Activated naive CD8-positive, alpha-beta T cell treated with anti-CD3 and anti-CD28 coated beads, Interleukin-2, amount 50 U/mL, for 24 hours (primary cell): Measurements from ENCODE around the gene CALML3.

Experiments
- ATAC-seq: fragments of 150-1000 bp; cut with Tn5 transposase; one replicate; pipeline ENCODE4 v1.10.0; 2021
- DNase-seq: peaks from one replicate; pipeline ENCODE4 v3.0.0; 2021
- H3K27ac Mint-ChIP-seq: one replicate; pipeline ENCODE4 v1.8.0; 2021; ENCODE audit warnings: mild to moderate bottlenecking, mixed read lengths
- H3K27me3 Mint-ChIP-seq: one replicate; pipeline ENCODE4 v1.8.0; 2021; ENCODE audit warnings: mixed read lengths
- H3K36me3 Mint-ChIP-seq: one replicate; pipeline ENCODE4 v1.8.0; 2021; ENCODE audit warnings: low read depth, mixed read lengths
- H3K4me1 Mint-ChIP-seq: one replicate; pipeline ENCODE4 v1.8.0; 2021; ENCODE audit warnings: mixed read lengths
- H3K4me3 Mint-ChIP-seq: one replicate; pipeline ENCODE4 v1.8.0; 2021; ENCODE audit warnings: mild to moderate bottlenecking, moderate library complexity, mixed read lengths
- H3K9me3 Mint-ChIP-seq: one replicate; pipeline ENCODE4 v1.8.0; 2021; ENCODE audit warnings: mixed read lengths

CALML3 gene

GRCh38 chr10:5497948-5498730 is 26.6 kb upstream of the CALML3 start:
- Mint-ChIP-seq H3K27ac (no peak overlapping the region), H3K27me3 (peaks cover 5% of the 10 kb centered on the region), H3K9me3 (no peaks in the 10 kb centered on the region), H3K4me1 (no peaks in the 10 kb centered on the region), H3K36me3 (no peaks in the 10 kb centered on the region), H3K4me3 (no peak overlapping the region)
- DNase-seq = no peak
- no peak for ATAC-seq

- no peaks in the 10 kb centered on the region for H3K9me3 Mint-ChIP-seq
- ATAC-seq = no peak
- H3K27me3 Mint-ChIP-seq = peaks cover 10% of the 10 kb centered on the region
- DNase-seq = no peak
- H3K4me3 Mint-ChIP-seq = no peak overlapping the region
- H3K36me3 Mint-ChIP-seq = no peaks in the 10 kb centered on the region
- no peak overlapping the region for H3K27ac Mint-ChIP-seq
- no peaks in the 10 kb centered on the region for H3K4me1 Mint-ChIP-seq
Measured at GRCh38 chr10:5498791-5499492, 25.8 kb upstream of the CALML3 start.

- Mint-ChIP-seq H3K36me3 (no peaks in the 10 kb centered on the region), H3K9me3 (no peaks in the 10 kb centered on the region), H3K4me3 (no peak within 1 kb of the TSS), H3K27ac (no peak within 1 kb of the TSS), H3K4me1 (no peaks in the 10 kb centered on the region), H3K27me3 (peaks cover 11% of the 10 kb centered on the region)
- DNase-seq (no peak), ATAC-seq (no peak)
Measured at GRCh38 chr10:5499493-5500140, 25.1 kb upstream of the CALML3 start, which contains the start of gene CALML5. CALML5 (minus strand) TSS chr10:5499570; CDS start chr10:5499438, 132 bp downstream.

GRCh38 chr10:5500162-5500670 is 24.5 kb upstream of the CALML3 start:
- Mint-ChIP-seq H3K4me1 (no peaks in the 10 kb centered on the region), H3K36me3 (no peaks in the 10 kb centered on the region), H3K27ac (no peak overlapping the region), H3K9me3 (no peaks in the 10 kb centered on the region), H3K4me3 (no peak overlapping the region), H3K27me3 (peaks cover 13% of the 10 kb centered on the region)
- DNase-seq (no peak), ATAC-seq (no peak)

GRCh38 chr10:5500910-5501309 is 23.9 kb upstream of the CALML3 start:
- Mint-ChIP-seq H3K36me3 (no peaks in the 10 kb centered on the region), H3K4me1 (no peaks in the 10 kb centered on the region), H3K4me3 (no peak overlapping the region), H3K9me3 (no peaks in the 10 kb centered on the region), H3K27me3 (peaks cover 15% of the 10 kb centered on the region), H3K27ac (no peak overlapping the region)
- no peak for ATAC-seq
- no peak for DNase-seq

- no peak overlapping the region for H3K27ac Mint-ChIP-seq
- no peaks in the 10 kb centered on the region for H3K36me3 Mint-ChIP-seq
- no peaks in the 10 kb centered on the region for H3K4me1 Mint-ChIP-seq
- no peaks in the 10 kb centered on the region for H3K9me3 Mint-ChIP-seq
- no peak overlapping the region for H3K4me3 Mint-ChIP-seq
- DNase-seq = no peak
- ATAC-seq = no peak
- H3K27me3 Mint-ChIP-seq = peaks cover 15% of the 10 kb centered on the region
Measured at GRCh38 chr10:5502061-5502521, 22.7 kb upstream of the CALML3 start.

- Mint-ChIP-seq H3K4me3 (no peak overlapping the region), H3K27me3 (peaks cover 15% of the 10 kb centered on the region), H3K36me3 (no peaks in the 10 kb centered on the region), H3K27ac (no peak overlapping the region), H3K9me3 (no peaks in the 10 kb centered on the region), H3K4me1 (no peaks in the 10 kb centered on the region)
- ATAC-seq = no peak
- DNase-seq = no peak
Measured at GRCh38 chr10:5502571-5503476, 21.9 kb upstream of the CALML3 start.

GRCh38 chr10:5503477-5503835 is 21.3 kb upstream of the CALML3 start:
- ATAC-seq = no peak
- H3K27ac Mint-ChIP-seq = no peak overlapping the region
- H3K9me3 Mint-ChIP-seq = no peaks in the 10 kb centered on the region
- no peak overlapping the region for H3K4me3 Mint-ChIP-seq
- DNase-seq = no peak
- no peaks in the 10 kb centered on the region for H3K4me1 Mint-ChIP-seq
- H3K27me3 Mint-ChIP-seq = peaks cover 15% of the 10 kb centered on the region
- H3K36me3 Mint-ChIP-seq = no peaks in the 10 kb centered on the region

- ATAC-seq = no peak
- H3K9me3 Mint-ChIP-seq = no peaks in the 10 kb centered on the region
- H3K27ac Mint-ChIP-seq = no peak overlapping the region
- H3K36me3 Mint-ChIP-seq = no peaks in the 10 kb centered on the region
- no peaks in the 10 kb centered on the region for H3K4me1 Mint-ChIP-seq
- peaks cover 15% of the 10 kb centered on the region for H3K27me3 Mint-ChIP-seq
- H3K4me3 Mint-ChIP-seq = no peak overlapping the region
- no peak for DNase-seq
Measured at GRCh38 chr10:5504146-5505072, 20.4 kb upstream of the CALML3 start.

GRCh38 chr10:5506246-5506645 is 18.5 kb upstream of the CALML3 start:
- ATAC-seq (no peak), DNase-seq (no peak)
- H3K4me3 Mint-ChIP-seq = no peak overlapping the region
- H3K9me3 Mint-ChIP-seq = no peaks in the 10 kb centered on the region
- no peaks in the 10 kb centered on the region for H3K4me1 Mint-ChIP-seq
- no peak overlapping the region for H3K27ac Mint-ChIP-seq
- peaks cover 15% of the 10 kb centered on the region for H3K27me3 Mint-ChIP-seq
- H3K36me3 Mint-ChIP-seq = no peaks in the 10 kb centered on the region

- Mint-ChIP-seq H3K4me3 (no peak overlapping the region), H3K36me3 (no peaks in the 10 kb centered on the region), H3K27ac (no peak overlapping the region), H3K27me3 (peaks cover 15% of the 10 kb centered on the region), H3K4me1 (no peaks in the 10 kb centered on the region), H3K9me3 (no peaks in the 10 kb centered on the region)
- ATAC-seq = no peak
- DNase-seq = no peak
Measured at GRCh38 chr10:5506751-5507648, 17.8 kb upstream of the CALML3 start.

GRCh38 chr10:5507649-5508131 is 17.1 kb upstream of the CALML3 start:
- Mint-ChIP-seq H3K4me3 (no peak overlapping the region), H3K4me1 (no peaks in the 10 kb centered on the region), H3K36me3 (no peaks in the 10 kb centered on the region), H3K9me3 (no peaks in the 10 kb centered on the region), H3K27me3 (peaks cover 16% of the 10 kb centered on the region), H3K27ac (no peak overlapping the region)
- DNase-seq (no peak), ATAC-seq (no peak)
